Sigmoid colon (tissue), 7 donors: ENCODE results near the gene AUTS2. TPM values are rescaled to one million over a fixed set of nuclear protein-coding genes. Genes with fewer than 3 reads are reported as not detected.

ENCODE experiments used
- DNase-seq: peaks from one replicate; pipeline ENCODE4 v3.0.0-alpha.2; 2019
- H3K27ac ChIP-seq, 4 donors: fragments of 200-600 bp; sonication (generic); one replicate each; pipeline ENCODE4 v1.5.1; 2016 to 2019; ENCODE audit warnings: mild to moderate bottlenecking in 1 of 4
- H3K27me3 ChIP-seq, 3 donors: fragments of 200-600 bp; sonication (generic); one replicate each; pipeline ENCODE4 v1.5.1; 2019; ENCODE audit warnings: mild to moderate bottlenecking in 1 of 3
- H3K36me3 ChIP-seq, 4 donors: fragments of 200-600 bp; sonication (generic); one replicate each; pipeline ENCODE4 v1.5.1; 2016 to 2019
- H3K4me1 ChIP-seq, 4 donors: fragments of 200-600 bp; sonication (generic); one replicate each; pipeline ENCODE4 v1.5.1; 2017 to 2019
- H3K4me3 ChIP-seq, 4 donors: fragments of 200-600 bp; sonication (generic); one replicate each; pipeline ENCODE4 v1.5.1; 2017 to 2019; ENCODE audit warnings: mild to moderate bottlenecking in 2 of 4, moderate library complexity in 1 of 4
- H3K9me3 ChIP-seq, 4 donors: fragments of 200-600 bp in 3 of 4; sonication (generic) in 3 of 4; one replicate each; pipeline versions ENCODE4 v1.5.1 to v1.6.1; 2013 to 2019
- CTCF ChIP-seq, 4 experiments: fragments of 450-650 bp in 3 of 4; fragments of 200-600 bp in 1 of 4; IDR thresholded peaks; one replicate each; pipeline ENCODE4 v1.5.1; 2016 to 2019; ENCODE audit warnings: antibody characterized with exemption in 4 of 4, mild to moderate bottlenecking in 3 of 4, moderate library complexity in 2 of 4
- EP300 ChIP-seq, 4 donors: sonication (generic); formaldehyde crosslinking; IDR thresholded peaks; one replicate each; pipeline ENCODE4 v1.6.1; 2017; ENCODE audit warnings: antibody characterized with exemption in 4 of 4
- POLR2A ChIP-seq, 2 donors: fragments of 450-650 bp; IDR thresholded peaks; one replicate each; pipeline ENCODE4 v1.6.1; 2016; ENCODE audit warnings: antibody characterized with exemption in 2 of 2, mild to moderate bottlenecking in 2 of 2, moderate library complexity in 2 of 2
- POLR2AphosphoS5 ChIP-seq, 4 donors: sonication (generic); formaldehyde crosslinking; IDR thresholded peaks; one replicate each; pipeline ENCODE4 v1.6.1; 2017; ENCODE audit warnings: antibody characterized with exemption in 4 of 4
- WGBS, 2 donors: extraction: QIAGEN DNeasy Blood & Tissue Kit; methylation state at CpG; one replicate each; pipeline ENCODE4 v1.1.7; 2013; 5-methylcytosine and 5-hydroxymethylcytosine counted together
- intact Hi-C: fragments of 100-400 bp; cut with DNase I; formaldehyde crosslinking; loops from one replicate; pipeline ENCODE4 v1.15.1; 2023
- polyA plus RNA-seq, 3 donors: library from polyadenylated mRNA; stranded (reverse); fragments of 200-250 nt; gene quantifications; one replicate each; pipeline ENCODE4 v1.2.3, GENCODE V29; 2013
- total RNA-seq, 4 donors: library from RNA; depleted of rRNA; stranded (reverse); fragments of >200 nt; gene quantifications; one replicate each; pipeline ENCODE4 v1.1.0, GENCODE V29; 2016
- donor health status: healthy with polysubstance abuse.
- donor health status: Bipolar disorder and iron deficiency.
- donor health status: healthy.

Gene AUTS2
- total and polyA plus RNA-seq, 7 donors: 3.6 to 55.7 (median 25.5) TPM

- H3K27ac ChIP-seq: peak overlapping the region in 1 of 4 donors; percentile 27
- H3K36me3 ChIP-seq: no peaks in the 10 kb centered on the region
- 80 to 91% methylated on average over 3 of the region's 3 CpGs for WGBS, 2 donors
- no peaks in the 10 kb centered on the region for H3K27me3 ChIP-seq
- peaks cover 0 to 49% (median 41%) of the 10 kb centered on the region in 4 donors for H3K4me1 ChIP-seq
- TF ChIP-seq POLR2A (IDR thresholded peaks at IDR 0.05): no peak
- TF ChIP-seq CTCF (IDR thresholded peaks at IDR 0.05): no peak
- no peak for TF ChIP-seq EP300 (IDR thresholded peaks at IDR 0.05)
- no peak for TF ChIP-seq POLR2AphosphoS5 (IDR thresholded peaks at IDR 0.05)
- intact Hi-C loops: loop anchor here (5.0 kb wide), 1 partner anchor 229 kb away; the partner anchor contains the start of gene AUTS2
- no peak overlapping the region for H3K4me3 ChIP-seq
- DNase-seq: no peak
- no peaks in the 10 kb centered on the region for H3K9me3 ChIP-seq
These were observed 228.0 kb downstream of the AUTS2 start for GRCh38 chr7:69826283-69826682.

- Histone ChIP-seq H3K4me3 (no peak overlapping the region), H3K36me3 (no peaks in the 10 kb centered on the region), H3K4me1 (peaks cover 0 to 46% (median 38%) of the 10 kb centered on the region in 4 donors), H3K27me3 (no peaks in the 10 kb centered on the region), H3K9me3 (no peaks in the 10 kb centered on the region), H3K27ac (no peak overlapping the region)
- intact Hi-C loops: loop anchor here (5.0 kb wide), 1 partner anchor 230 kb away; the partner anchor contains the start of gene AUTS2
- no peak for TF ChIP-seq POLR2AphosphoS5 (IDR thresholded peaks at IDR 0.05)
- no peak for TF ChIP-seq EP300 (IDR thresholded peaks at IDR 0.05)
- no peak for TF ChIP-seq CTCF (IDR thresholded peaks at IDR 0.05)
- TF ChIP-seq POLR2A (IDR thresholded peaks at IDR 0.05): no peak
- DNase-seq: no peak
- 83 to 85% methylated on average over 4 of the region's 4 CpGs for WGBS, 2 donors
These were observed 228.9 kb downstream of the AUTS2 start for GRCh38 chr7:69827140-69827539.

- H3K4me3 ChIP-seq: no peak overlapping the region
- no peak for DNase-seq
- no peak for TF ChIP-seq POLR2AphosphoS5 (IDR thresholded peaks at IDR 0.05)
- TF ChIP-seq CTCF (IDR thresholded peaks at IDR 0.05): no peak
- TF ChIP-seq EP300 (IDR thresholded peaks at IDR 0.05): no peak
- no peak for TF ChIP-seq POLR2A (IDR thresholded peaks at IDR 0.05)
- no peaks in the 10 kb centered on the region for H3K36me3 ChIP-seq
- H3K27me3 ChIP-seq: no peaks in the 10 kb centered on the region
- WGBS, 2 donors: 41 to 53% methylated on average over 3 of the region's 3 CpGs
- H3K9me3 ChIP-seq: no peaks in the 10 kb centered on the region
- H3K27ac ChIP-seq: no peak overlapping the region
- H3K4me1 ChIP-seq: peaks cover 0 to 41% (median 34%) of the 10 kb centered on the region in 4 donors
- intact Hi-C loops: loop anchor here (5.0 kb wide), 1 partner anchor 230 kb away; the partner anchor contains the start of gene AUTS2
These were observed 229.3 kb downstream of the AUTS2 start for GRCh38 chr7:69827558-69827957.

- WGBS, 2 donors: 21 to 71% methylated on average over 2 of the region's 2 CpGs
- H3K4me3 ChIP-seq: no peak overlapping the region
- no peak for TF ChIP-seq POLR2AphosphoS5 (IDR thresholded peaks at IDR 0.05)
- no peak for TF ChIP-seq EP300 (IDR thresholded peaks at IDR 0.05)
- no peak for TF ChIP-seq POLR2A (IDR thresholded peaks at IDR 0.05)
- TF ChIP-seq CTCF (IDR thresholded peaks at IDR 0.05): no peak
- no peak for DNase-seq
- intact Hi-C loops: no loop called here
- H3K27ac ChIP-seq: no peak overlapping the region
- H3K27me3 ChIP-seq: no peaks in the 10 kb centered on the region
- H3K9me3 ChIP-seq: no peaks in the 10 kb centered on the region
- H3K4me1 ChIP-seq: peaks cover 0 to 12% (median 3%) of the 10 kb centered on the region in 4 donors
- H3K36me3 ChIP-seq: no peaks in the 10 kb centered on the region
These were observed 234.1 kb downstream of the AUTS2 start for GRCh38 chr7:69832356-69832755.

GRCh38 chr7:69833964-69834363 is 235.7 kb downstream of the AUTS2 start:
- Histone ChIP-seq H3K9me3 (no peaks in the 10 kb centered on the region), H3K27ac (no peak overlapping the region), H3K36me3 (no peaks in the 10 kb centered on the region), H3K4me1 (peaks cover 0 to 10% (median 4%) of the 10 kb centered on the region in 4 donors), H3K4me3 (no peak overlapping the region), H3K27me3 (no peaks in the 10 kb centered on the region)
- WGBS, 2 donors: 29 to 78% methylated on average over 6 of the region's 6 CpGs
- DNase-seq: no peak
- intact Hi-C loops: no loop called here
- TF ChIP-seq CTCF (IDR thresholded peaks at IDR 0.05) (no peak), EP300 (IDR thresholded peaks at IDR 0.05) (no peak), POLR2AphosphoS5 (IDR thresholded peaks at IDR 0.05) (no peak), POLR2A (IDR thresholded peaks at IDR 0.05) (no peak)
